Parathyroid adenoma (tissue), 2 donors: ENCODE results near the gene IGFBP6.

Experiments
- H2AFZ ChIP-seq: fragments of 300-600 bp; sonication (generic); one replicate; pipeline ENCODE4 v1.7.0; 2017; ENCODE audit warnings: antibody characterized with exemption, mild to moderate bottlenecking
- H3K27ac ChIP-seq: fragments of 300-600 bp; sonication (generic); one replicate; pipeline ENCODE4 v1.7.0; 2017
- H3K27me3 ChIP-seq: fragments of 300-600 bp; sonication (generic); one replicate; pipeline ENCODE4 v1.7.0; 2017; ENCODE audit warnings: low read length; ENCODE audit not compliant: control insufficient read depth, insufficient read depth
- H3K36me3 ChIP-seq: fragments of 300-600 bp; sonication (generic); one replicate; pipeline ENCODE4 v1.7.0; 2017; ENCODE audit warnings: low read length; ENCODE audit not compliant: control insufficient read depth, insufficient read depth
- H3K4me1 ChIP-seq: fragments of 300-600 bp; sonication (generic); one replicate; pipeline ENCODE4 v1.7.0; 2017; ENCODE audit warnings: control low read depth
- H3K4me2 ChIP-seq: fragments of 300-600 bp; sonication (generic); one replicate; pipeline ENCODE4 v1.7.0; 2017; ENCODE audit warnings: low read length
- H3K4me3 ChIP-seq: fragments of 300-600 bp; sonication (generic); one replicate; pipeline ENCODE4 v1.7.0; 2017; ENCODE audit warnings: low read depth, low read length
- H3K79me2 ChIP-seq: fragments of 300-600 bp; sonication (generic); one replicate; pipeline ENCODE4 v1.7.0; 2017; ENCODE audit warnings: control low read depth
- H3K9ac ChIP-seq: fragments of 300-600 bp; sonication (generic); one replicate; pipeline ENCODE4 v1.7.0; 2017; ENCODE audit warnings: mild to moderate bottlenecking
- H3K9me3 ChIP-seq: fragments of 300-600 bp; sonication (generic); one replicate; pipeline ENCODE4 v1.7.0; 2017; ENCODE audit warnings: low read length; ENCODE audit not compliant: control insufficient read depth
- TF ChIP-seq, protein P1 (sequence below): fragments of 300-600 bp; sonication (generic); IDR thresholded peaks from one replicate; pipeline ENCODE4 v1.7.0; 2017; ENCODE audit warnings: antibody characterized with exemption, mild to moderate bottlenecking
- donor health status: primary hyperparathyroidism.

Gene IGFBP6

DNA sequence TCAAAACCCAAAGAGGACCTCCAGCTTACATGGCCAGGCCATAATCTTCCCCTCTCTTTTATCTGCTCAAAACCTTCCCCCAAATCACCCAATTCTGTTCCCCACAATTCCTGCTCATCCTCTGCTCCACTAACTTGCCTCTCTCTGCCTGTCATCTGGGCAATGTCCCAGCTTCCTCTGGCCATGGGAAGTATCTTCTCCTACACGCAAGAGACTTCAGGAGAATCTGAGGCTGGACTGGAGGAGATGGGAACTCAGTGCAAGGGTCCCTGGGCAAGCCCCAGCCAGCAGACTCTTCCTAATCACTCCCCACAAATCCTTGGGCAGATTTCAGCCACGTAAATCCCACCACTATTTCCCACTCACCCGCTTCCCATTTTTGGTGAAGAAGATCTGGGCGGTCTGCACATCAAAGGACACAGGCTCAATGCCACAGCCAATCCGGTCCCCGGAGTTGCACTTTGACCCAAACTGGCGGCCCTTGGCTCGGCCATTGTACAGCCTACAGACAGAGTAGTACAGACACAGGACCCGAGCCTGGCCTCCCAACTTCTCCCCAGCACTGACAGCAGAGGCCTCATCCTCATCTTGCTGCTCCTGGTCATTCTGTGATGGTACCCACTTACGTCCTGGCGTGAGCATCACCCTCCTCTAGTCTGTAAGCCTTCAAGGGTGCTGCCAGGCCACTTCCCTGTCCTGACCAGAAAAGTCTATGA lies 23.0 kb upstream of the IGFBP6 start:
- Histone ChIP-seq H3K36me3 (no peaks in the 10 kb centered on the region), H3K9ac (no peak overlapping the region), H3K4me2 (no peak overlapping the region), H3K9me3 (no peaks in the 10 kb centered on the region), H3K4me1 (peaks cover 4% of the 10 kb centered on the region), H3K27ac (no peak overlapping the region), H3K79me2 (no peaks in the 10 kb centered on the region), H2AFZ (no peak overlapping the region), H3K27me3 (no peaks in the 10 kb centered on the region), H3K4me3 (no peak overlapping the region)
- TF ChIP-seq, protein P1, sequence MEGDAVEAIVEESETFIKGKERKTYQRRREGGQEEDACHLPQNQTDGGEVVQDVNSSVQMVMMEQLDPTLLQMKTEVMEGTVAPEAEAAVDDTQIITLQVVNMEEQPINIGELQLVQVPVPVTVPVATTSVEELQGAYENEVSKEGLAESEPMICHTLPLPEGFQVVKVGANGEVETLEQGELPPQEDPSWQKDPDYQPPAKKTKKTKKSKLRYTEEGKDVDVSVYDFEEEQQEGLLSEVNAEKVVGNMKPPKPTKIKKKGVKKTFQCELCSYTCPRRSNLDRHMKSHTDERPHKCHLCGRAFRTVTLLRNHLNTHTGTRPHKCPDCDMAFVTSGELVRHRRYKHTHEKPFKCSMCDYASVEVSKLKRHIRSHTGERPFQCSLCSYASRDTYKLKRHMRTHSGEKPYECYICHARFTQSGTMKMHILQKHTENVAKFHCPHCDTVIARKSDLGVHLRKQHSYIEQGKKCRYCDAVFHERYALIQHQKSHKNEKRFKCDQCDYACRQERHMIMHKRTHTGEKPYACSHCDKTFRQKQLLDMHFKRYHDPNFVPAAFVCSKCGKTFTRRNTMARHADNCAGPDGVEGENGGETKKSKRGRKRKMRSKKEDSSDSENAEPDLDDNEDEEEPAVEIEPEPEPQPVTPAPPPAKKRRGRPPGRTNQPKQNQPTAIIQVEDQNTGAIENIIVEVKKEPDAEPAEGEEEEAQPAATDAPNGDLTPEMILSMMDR: no peak

DNA sequence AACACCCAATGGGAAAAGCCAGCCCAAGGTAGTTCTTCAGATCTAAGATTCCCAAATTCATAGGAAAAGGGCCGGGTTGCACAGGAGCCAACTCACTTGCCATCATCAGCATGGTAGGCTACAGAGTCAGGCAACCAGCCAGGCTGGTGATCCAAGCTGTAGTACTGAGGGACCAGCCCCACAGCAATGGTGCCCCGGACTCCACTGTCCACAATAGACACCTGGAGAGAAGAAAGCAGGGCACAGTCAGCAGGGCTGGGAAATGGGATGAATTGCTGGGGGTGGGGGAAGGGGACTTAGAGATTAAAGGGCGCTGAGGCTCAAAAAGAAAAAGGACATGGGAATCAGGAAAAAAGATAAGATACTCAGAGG lies 22.5 kb upstream of the IGFBP6 start:
- Histone ChIP-seq H3K27me3 (no peaks in the 10 kb centered on the region), H3K4me1 (peaks cover 7% of the 10 kb centered on the region), H3K9ac (no peak overlapping the region), H3K4me2 (no peak overlapping the region), H3K36me3 (no peaks in the 10 kb centered on the region), H3K79me2 (no peaks in the 10 kb centered on the region), H3K27ac (no peak overlapping the region), H2AFZ (no peak overlapping the region), H3K4me3 (no peak overlapping the region), H3K9me3 (no peaks in the 10 kb centered on the region)
- TF ChIP-seq, protein P1: no peak

DNA sequence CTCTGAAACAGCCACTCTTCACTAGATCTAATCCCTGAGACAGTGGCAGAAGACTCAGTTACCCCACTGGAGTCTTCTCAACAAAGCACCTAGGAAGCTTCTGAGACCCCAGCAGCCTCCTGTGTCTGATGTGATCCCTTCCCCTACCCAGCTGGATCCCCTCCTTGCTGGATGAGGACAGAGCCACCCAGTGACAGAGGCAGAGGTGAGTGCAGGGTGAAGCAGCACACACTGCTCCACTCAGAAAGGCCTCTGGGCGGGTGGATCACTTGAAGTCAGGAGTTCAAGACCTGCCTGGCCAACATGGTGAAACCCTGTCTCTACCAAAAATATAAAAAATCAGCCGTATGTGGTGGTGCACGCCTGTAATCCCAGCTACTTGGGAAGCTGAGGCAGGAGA lies 21.0 kb upstream of the IGFBP6 start:
- H3K36me3 ChIP-seq: no peaks in the 10 kb centered on the region
- no peaks in the 10 kb centered on the region for H3K9me3 ChIP-seq
- no peaks in the 10 kb centered on the region for H3K79me2 ChIP-seq
- no peak overlapping the region for H3K9ac ChIP-seq
- no peak overlapping the region for H3K4me2 ChIP-seq
- TF ChIP-seq, protein P1: no peak
- H3K27ac ChIP-seq: no peak overlapping the region
- no peak overlapping the region for H3K4me3 ChIP-seq
- H2AFZ ChIP-seq: no peak overlapping the region
- H3K4me1 ChIP-seq: peaks cover 7% of the 10 kb centered on the region
- no peaks in the 10 kb centered on the region for H3K27me3 ChIP-seq

DNA sequence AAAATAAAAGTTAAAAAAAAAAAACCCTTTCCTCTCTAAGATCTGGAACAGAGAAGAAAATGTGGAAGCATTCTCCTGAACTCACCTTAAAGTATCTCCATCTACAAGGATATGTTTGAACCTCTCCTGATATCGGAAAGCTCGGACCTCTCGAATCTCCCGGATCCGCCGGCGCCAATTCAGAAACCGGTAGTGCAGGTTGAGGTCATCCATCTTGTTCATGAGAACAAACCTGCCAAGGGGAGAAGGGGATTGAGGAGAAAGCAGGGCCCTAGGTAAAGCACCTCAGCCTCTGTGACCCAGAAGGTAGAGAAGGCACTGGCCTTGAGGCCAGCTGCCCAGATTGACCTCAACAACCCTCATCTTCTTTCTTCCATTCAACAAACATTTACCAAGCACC lies 20.4 kb upstream of the IGFBP6 start:
- Histone ChIP-seq H2AFZ (no peak overlapping the region), H3K9me3 (no peaks in the 10 kb centered on the region), H3K79me2 (no peaks in the 10 kb centered on the region), H3K27me3 (no peaks in the 10 kb centered on the region), H3K36me3 (no peaks in the 10 kb centered on the region), H3K9ac (no peak overlapping the region), H3K27ac (no peak overlapping the region), H3K4me2 (no peak overlapping the region), H3K4me3 (no peak overlapping the region), H3K4me1 (peaks cover 7% of the 10 kb centered on the region)
- TF ChIP-seq, protein P1: no peak
